HG03457 (cell line): ENCODE data around the gene ZNF641.
A peak's percentile ranks its signal among the peaks of the same experiment; 100 is the strongest.

Source experiments
- ATAC-seq: cut with Tn5 transposase; IDR thresholded peaks from one replicate; pipeline ENCODE4 v1.9.1; 2021; ENCODE audit warnings: moderate number of reproducible peaks; ENCODE audit not compliant: unreplicated experiment

Gene ZNF641

DNA sequence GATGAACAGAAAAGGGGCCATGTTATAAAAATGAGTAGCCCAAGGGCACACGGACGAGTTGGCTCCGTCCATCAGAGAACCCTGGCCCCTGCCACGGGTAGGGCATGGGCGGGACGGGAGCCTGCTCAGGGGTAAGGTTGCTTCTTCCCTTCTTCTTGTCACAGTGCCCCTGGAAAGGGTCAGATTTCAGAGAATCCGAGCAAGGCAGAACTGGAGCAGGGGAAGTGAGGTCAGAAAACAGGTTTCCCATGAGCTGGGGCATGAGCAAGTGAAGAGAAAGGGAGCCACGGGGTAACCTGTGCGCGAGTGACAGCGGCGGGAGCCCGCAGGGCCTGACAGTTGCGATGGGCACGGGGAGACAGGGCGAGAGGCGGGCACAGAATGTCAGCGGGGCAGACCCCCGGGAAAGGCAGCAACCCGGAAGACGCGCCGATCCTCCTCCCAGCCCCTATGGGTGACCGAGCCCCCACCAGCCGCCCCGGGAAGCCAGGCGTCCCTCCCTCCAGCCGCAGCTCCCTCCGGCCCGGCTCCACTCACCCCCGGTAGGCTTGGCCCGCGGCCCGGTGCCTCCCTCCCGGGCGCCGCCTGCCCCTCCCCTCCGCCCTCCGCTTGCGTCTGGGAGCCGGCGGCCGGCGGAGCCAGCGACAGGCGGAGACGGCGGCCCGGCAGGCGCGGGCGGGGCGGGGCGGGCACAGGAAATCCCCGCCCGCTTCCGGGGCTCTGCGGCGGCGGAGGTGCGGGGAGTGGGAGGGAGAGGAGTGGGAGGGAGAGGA lies at the start of gene ZNF641:
Gene ZNF641 (minus strand): TSS at position 671 of the 773 bp plus-strand sequence. CDS start 2,829 bp downstream, outside the sequence.
- peak; percentile 76 for ATAC-seq

- ATAC-seq: no peak
Observed at GRCh38 chr12:48390026-48390425, 39.3 kb upstream of the ZNF641 start.

DNA sequence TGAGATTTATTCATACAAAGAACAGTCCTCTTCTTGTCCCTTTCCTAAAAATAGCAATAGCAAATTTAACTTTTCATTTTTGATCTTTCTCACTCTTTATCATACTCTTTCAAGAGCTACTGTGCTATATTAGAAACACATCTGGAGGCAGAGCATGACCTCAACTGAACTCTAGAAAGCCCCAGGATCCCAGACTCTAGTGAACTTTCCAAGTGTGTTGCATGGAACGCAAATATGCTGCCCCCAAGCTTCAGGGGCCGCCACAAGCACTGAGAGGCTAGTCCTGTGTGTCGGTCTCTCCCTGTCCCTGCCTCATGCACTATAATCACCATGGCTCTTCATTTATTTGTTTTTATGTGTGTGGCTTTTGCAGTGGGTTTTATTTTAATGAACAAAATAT lies 38.7 kb upstream of the ZNF641 start:
- no peak for ATAC-seq

GRCh38 chr12:48388938-48389337 lies 38.2 kb upstream of the ZNF641 start:
- ATAC-seq: no peak

GRCh38 chr12:48388460-48388859 lies 37.7 kb upstream of the ZNF641 start:
- ATAC-seq: no peak

GRCh38 chr12:48380596-48380995 lies 29.9 kb upstream of the ZNF641 start:
- ATAC-seq: no peak

DNA sequence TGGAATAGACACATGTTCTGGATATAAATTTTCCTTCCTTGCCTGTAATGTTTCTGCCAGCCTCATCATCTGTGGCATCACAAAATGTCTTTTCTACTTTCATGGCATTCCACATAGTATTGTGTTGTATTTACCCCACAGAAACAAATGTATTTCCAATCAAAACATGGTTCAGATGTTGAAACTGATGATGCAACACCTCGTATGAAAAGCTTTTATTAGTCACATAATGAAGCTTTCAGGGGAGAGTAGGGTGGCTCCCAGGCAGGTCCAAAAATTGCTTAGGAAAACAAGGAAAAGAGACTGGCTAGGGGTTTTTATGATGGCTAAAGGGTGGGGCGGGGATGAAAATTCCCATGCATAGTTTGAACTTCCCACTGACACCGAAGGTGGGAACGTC lies 29.1 kb upstream of the ZNF641 start:
- no peak for ATAC-seq

DNA sequence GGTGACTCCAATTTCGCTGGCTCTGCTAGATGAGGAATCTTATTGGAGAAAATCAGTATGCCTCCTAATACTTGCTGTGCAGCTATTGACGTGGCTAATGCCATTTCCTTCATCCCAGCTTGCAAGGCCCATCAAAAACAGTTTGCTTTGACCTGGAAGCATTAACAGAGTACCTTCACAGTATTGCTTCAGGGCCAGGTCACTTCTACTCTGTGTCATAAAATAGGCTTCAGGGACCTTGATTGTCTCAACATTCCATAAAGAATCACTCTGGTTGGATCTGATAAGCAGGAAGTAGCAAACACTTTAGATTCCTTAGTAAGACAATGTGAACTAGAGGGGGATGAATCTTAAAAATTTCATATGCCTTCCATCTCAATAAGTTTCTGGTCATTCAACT lies 26.9 kb upstream of the ZNF641 start:
- no peak for ATAC-seq

- no peak for ATAC-seq
Observed at GRCh38 chr12:48374164-48374563, 23.4 kb upstream of the ZNF641 start.

DNA sequence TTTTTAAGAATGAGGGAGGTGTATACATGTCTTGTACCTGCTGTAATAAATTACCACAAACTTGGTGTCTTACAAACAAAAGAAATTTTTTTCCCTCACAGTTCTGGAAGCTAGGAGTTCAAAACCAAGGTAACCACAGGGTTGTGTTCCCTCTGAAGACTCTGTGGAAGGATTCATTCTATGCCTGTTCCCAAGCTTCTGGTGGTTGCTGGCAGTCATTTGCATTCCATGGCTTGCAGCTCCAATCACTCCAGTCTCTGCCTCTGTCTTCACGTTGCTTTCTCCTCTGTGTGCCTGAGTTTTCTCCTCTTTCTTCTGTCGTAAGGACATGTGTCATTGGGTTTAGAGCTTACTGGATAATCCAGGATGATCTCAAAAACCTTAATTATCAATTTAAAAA lies 15.4 kb upstream of the ZNF641 start:
- ATAC-seq: no peak

- no peak for ATAC-seq
Observed at GRCh38 chr12:48361664-48362339, 11.1 kb upstream of the ZNF641 start.

DNA sequence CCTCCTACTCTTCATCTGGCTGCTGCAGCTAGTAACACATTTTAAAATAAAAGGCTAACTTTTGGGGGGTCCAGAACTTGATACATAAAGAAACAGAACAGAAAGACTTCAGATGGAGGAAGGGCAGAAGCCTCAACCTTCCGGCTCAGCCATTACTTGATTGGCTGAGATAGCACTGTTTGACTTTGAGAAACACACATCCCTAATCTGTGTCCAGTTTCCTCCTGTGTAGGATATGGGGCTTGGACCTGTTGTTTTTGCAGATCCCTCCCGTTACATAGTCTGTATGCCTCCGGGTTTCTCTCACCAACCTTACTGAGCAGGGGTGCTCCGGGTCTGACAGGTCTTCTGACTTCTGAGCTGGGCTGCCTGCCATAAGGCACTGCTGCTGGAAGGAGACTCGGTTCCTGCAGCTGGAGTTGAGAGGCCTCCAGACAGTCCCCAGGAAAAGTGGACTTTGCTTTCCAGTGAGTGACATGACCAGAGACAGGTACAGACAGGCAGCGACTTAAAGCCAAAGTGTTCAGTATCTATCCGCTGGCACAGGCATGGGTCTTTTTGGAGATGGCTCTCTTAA lies 8.3 kb upstream of the ZNF641 start:
- ATAC-seq: no peak

GRCh38 chr12:48356041-48356768 lies 5.5 kb upstream of the ZNF641 start:
- no peak for ATAC-seq

GRCh38 chr12:48352157-48352760 lies 1.5 kb upstream of the ZNF641 start:
- ATAC-seq: no peak

DNA sequence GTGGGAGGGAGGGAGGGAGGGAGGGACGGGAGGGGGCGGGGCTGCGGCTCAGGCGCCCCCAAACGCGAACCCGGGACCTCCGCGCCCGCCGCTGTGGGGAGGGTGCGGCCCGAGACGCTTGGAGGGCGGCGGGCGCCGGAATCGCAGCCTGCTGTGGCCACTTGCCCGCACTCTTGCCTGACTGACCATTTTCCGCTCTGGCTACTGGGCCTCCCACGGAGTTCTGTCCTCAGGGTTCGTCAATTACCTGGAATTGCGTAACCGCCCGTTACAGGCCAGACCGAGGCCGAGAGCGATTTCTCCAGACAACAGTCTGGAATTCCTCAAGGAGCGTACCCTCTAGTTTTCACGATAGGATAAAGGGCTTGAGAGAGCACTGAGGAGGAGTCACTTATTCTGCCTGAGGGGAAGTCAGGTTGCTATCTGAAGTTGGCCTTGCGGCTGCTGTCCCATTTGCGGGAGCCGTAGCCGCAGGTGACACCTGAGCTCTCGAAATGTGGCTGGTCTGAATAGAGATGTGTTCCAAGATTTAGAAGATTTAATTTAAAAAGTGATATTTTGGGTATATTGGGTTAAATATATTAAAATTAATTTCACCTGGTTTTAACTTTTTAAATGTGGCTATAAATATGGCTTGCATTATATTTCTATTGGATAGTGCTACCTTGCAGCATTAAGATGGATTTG lies 446 bp upstream of the ZNF641 start:
- peak; percentile 25 for ATAC-seq

GRCh38 chr12:48349471-48349870 lies 1.2 kb downstream of the ZNF641 start:
- no peak for ATAC-seq

- no peak for ATAC-seq
Observed at GRCh38 chr12:48342980-48343379, 7.7 kb downstream of the ZNF641 start.

- no peak for ATAC-seq
Observed at GRCh38 chr12:48340943-48341342, 9.8 kb downstream of the ZNF641 start.

DNA sequence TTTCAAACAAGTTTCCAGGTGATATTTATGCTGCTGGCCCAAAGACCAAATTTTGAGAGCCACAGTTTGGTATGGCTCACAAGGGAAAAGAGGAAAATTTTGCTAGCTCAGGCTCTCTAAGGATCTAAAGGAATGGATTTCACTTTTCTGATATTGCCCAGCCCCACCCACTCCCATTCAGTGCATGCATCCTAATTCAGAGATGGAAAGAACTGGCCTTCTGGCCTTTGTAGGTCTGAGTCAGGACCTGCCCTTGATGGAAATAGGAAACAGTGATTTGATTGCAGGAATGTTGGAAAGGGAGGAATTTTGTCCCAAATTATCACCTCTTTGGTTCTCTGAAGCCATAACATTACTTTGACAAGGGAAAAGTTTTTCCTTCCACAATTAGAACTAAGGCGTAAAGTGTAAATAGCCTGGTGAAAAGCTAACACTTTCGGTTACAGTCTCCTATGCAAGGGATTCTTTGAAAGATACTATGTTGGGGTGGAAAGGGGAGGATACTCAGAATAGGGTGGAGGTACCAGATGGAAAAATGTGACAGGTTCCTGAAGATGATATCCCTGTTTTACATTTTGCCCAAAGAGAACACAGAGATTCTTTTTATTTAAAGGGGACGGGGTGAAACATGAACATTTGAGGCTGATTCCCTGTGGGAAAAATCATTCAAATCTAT lies 11.1 kb downstream of the ZNF641 start:
- ATAC-seq: no peak

GRCh38 chr12:48336564-48336963 lies 14.2 kb downstream of the ZNF641 start:
- ATAC-seq: no peak
